SK-N-SH treated with all-trans-retinoic acid at 6 μM for 48 hours (cell line): ENCODE results near the gene AMIGO2.

Source experiments
- ATAC-seq: fragments of 200-7000 bp; cut with Tn5 transposase; 3 replicates; pipeline ENCODE4 v1.9.1; 2020; ENCODE audit warnings: mild to moderate bottlenecking, moderate library complexity
- ARNTL ChIP-seq: fragments of 450-650 bp; formaldehyde crosslinking; IDR thresholded peaks from 2 replicates; pipeline ENCODE4 v1.5.0; 2020; ENCODE audit warnings: low read depth, mild to moderate bottlenecking, moderate library complexity, borderline replicate concordance
- BACH2 ChIP-seq: fragments of 250-450 bp; sonication (Bioruptor Pico); IDR thresholded peaks from 2 replicates; pipeline ENCODE4 v1.9.0; 2021; ENCODE audit warnings: mild to moderate bottlenecking, borderline replicate concordance
- CSDC2 ChIP-seq: fragments of 250-450 bp; sonication (Bioruptor Pico); IDR thresholded peaks from 2 replicates; pipeline ENCODE4 v1.5.0; 2020; ENCODE audit warnings: mild to moderate bottlenecking, moderate library complexity
- CSRNP3 ChIP-seq: fragments of 250-450 bp; sonication (Bioruptor Pico); IDR thresholded peaks from 2 replicates; pipeline ENCODE4 v1.5.1; 2021; ENCODE audit warnings: mild to moderate bottlenecking, moderate library complexity
- ESRRG ChIP-seq: fragments of 250-450 bp; sonication (Bioruptor Pico); IDR thresholded peaks from 2 replicates; pipeline ENCODE4 v1.6.1; 2021; ENCODE audit warnings: mild to moderate bottlenecking
- ISL1 ChIP-seq: fragments of 250-450 bp; sonication (Bioruptor Pico); IDR thresholded peaks from 2 replicates; pipeline ENCODE4 v2.1.2; 2022; ENCODE audit warnings: mild to moderate bottlenecking, moderate library complexity
- OSR1 ChIP-seq: fragments of 250-450 bp; sonication (Bioruptor Pico); IDR thresholded peaks from 2 replicates; pipeline ENCODE4 v1.8.0; 2022; ENCODE audit warnings: moderate library complexity, mild to moderate bottlenecking, inconsistent platforms
- PATZ1 ChIP-seq: fragments of 250-450 bp; sonication (Bioruptor Pico); IDR thresholded peaks from 2 replicates; pipeline ENCODE4 v1.8.0; 2020; ENCODE audit warnings: mild to moderate bottlenecking, moderate library complexity, borderline replicate concordance
- PPARA ChIP-seq: fragments of 250-450 bp; sonication (Bioruptor Pico); IDR thresholded peaks from 2 replicates; pipeline ENCODE4 v1.5.0; 2020; ENCODE audit warnings: mild to moderate bottlenecking, borderline replicate concordance
- RARB ChIP-seq: fragments of 250-450 bp; sonication (Bioruptor Pico); IDR thresholded peaks from 2 replicates; pipeline ENCODE4 v1.8.0; 2021; ENCODE audit warnings: mild to moderate bottlenecking, moderate library complexity
- SNAI2 ChIP-seq: fragments of 250-450 bp; sonication (Bioruptor Pico); IDR thresholded peaks from 2 replicates; pipeline ENCODE4 v1.5.0; 2020; ENCODE audit warnings: mild to moderate bottlenecking, moderate library complexity
- TCF4 ChIP-seq: fragments of 250-450 bp; sonication (Bioruptor Pico); IDR thresholded peaks from 2 replicates; pipeline ENCODE4 v1.8.0; 2021; ENCODE audit warnings: mild to moderate bottlenecking, moderate library complexity, borderline replicate concordance
- TOX ChIP-seq: fragments of 250-450 bp; sonication (Bioruptor Pico); IDR thresholded peaks from 2 replicates; pipeline ENCODE4 v1.8.0; 2021; ENCODE audit warnings: mild to moderate bottlenecking, moderate library complexity, borderline replicate concordance
- ZC3H10 ChIP-seq: fragments of 250-450 bp; sonication (Bioruptor Pico); IDR thresholded peaks from 2 replicates; pipeline ENCODE4 v1.5.1; 2021; ENCODE audit warnings: mild to moderate bottlenecking, moderate library complexity
- ZFP3 ChIP-seq: fragments of 250-450 bp; sonication (Bioruptor Pico); IDR thresholded peaks from 2 replicates; pipeline ENCODE4 v1.5.0; 2020; ENCODE audit warnings: mild to moderate bottlenecking, moderate library complexity
- ZFP30 ChIP-seq: fragments of 450-650 bp; formaldehyde crosslinking; IDR thresholded peaks from 2 replicates; pipeline ENCODE4 v1.5.0; 2022; ENCODE audit warnings: mild to moderate bottlenecking, moderate library complexity
- ZNF565 ChIP-seq: fragments of 450-650 bp; formaldehyde crosslinking; conservative IDR thresholded peaks from 2 replicates; pipeline ENCODE4 v1.5.0; 2020; ENCODE audit warnings: low read depth, mild to moderate bottlenecking, moderate library complexity
- ZNF70 ChIP-seq: fragments of 450-650 bp; formaldehyde crosslinking; IDR thresholded peaks from 2 replicates; pipeline ENCODE4 v1.5.0; 2020; ENCODE audit warnings: mild to moderate bottlenecking, moderate library complexity
- ZNF8 ChIP-seq: fragments of 450-650 bp; formaldehyde crosslinking; IDR thresholded peaks from 2 replicates; pipeline ENCODE4 v1.5.0; 2020; ENCODE audit warnings: mild to moderate bottlenecking, moderate library complexity
- TF ChIP-seq, protein P1 (sequence below): fragments of 250-450 bp; sonication (Bioruptor Pico); IDR thresholded peaks from 2 replicates; pipeline ENCODE4 v1.5.0; 2020; ENCODE audit warnings: mild to moderate bottlenecking, moderate library complexity
- TF ChIP-seq, protein P2 (sequence below): fragments of 250-450 bp; sonication (Bioruptor Pico); IDR thresholded peaks from 2 replicates; pipeline ENCODE4 v1.8.0; 2021; ENCODE audit warnings: low read depth, mild to moderate bottlenecking, moderate library complexity, borderline replicate concordance

The AMIGO2 gene

GRCh38 chr12:47102845-47103651 is 23.3 kb upstream of the AMIGO2 start:
- ATAC-seq = no peak
- TF ChIP-seq, protein P1, sequence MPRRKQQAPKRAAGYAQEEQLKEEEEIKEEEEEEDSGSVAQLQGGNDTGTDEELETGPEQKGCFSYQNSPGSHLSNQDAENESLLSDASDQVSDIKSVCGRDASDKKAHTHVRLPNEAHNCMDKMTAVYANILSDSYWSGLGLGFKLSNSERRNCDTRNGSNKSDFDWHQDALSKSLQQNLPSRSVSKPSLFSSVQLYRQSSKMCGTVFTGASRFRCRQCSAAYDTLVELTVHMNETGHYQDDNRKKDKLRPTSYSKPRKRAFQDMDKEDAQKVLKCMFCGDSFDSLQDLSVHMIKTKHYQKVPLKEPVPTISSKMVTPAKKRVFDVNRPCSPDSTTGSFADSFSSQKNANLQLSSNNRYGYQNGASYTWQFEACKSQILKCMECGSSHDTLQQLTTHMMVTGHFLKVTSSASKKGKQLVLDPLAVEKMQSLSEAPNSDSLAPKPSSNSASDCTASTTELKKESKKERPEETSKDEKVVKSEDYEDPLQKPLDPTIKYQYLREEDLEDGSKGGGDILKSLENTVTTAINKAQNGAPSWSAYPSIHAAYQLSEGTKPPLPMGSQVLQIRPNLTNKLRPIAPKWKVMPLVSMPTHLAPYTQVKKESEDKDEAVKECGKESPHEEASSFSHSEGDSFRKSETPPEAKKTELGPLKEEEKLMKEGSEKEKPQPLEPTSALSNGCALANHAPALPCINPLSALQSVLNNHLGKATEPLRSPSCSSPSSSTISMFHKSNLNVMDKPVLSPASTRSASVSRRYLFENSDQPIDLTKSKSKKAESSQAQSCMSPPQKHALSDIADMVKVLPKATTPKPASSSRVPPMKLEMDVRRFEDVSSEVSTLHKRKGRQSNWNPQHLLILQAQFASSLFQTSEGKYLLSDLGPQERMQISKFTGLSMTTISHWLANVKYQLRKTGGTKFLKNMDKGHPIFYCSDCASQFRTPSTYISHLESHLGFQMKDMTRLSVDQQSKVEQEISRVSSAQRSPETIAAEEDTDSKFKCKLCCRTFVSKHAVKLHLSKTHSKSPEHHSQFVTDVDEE (CRISPR knock-in tag) = no peak
- TF ChIP-seq ZNF70 (CRISPR knock-in tag) (no peak), PATZ1 (CRISPR knock-in tag) (no peak), CSDC2 (CRISPR knock-in tag) (no peak), BACH2 (no peak), TCF4 (CRISPR knock-in tag) (no peak), ISL1 (CRISPR knock-in tag) (no peak)
- TF ChIP-seq, all 23 proteins: peak for 0

- TF ChIP-seq ISL1 (CRISPR knock-in tag) (no peak), RARB (no peak), PPARA (CRISPR knock-in tag) (no peak), ZNF8 (CRISPR knock-in tag) (no peak), ZNF565 (CRISPR knock-in tag) (no peak)
- ATAC-seq = no peak
Observed at GRCh38 chr12:47102406-47102805, 22.6 kb upstream of the AMIGO2 start.

DNA sequence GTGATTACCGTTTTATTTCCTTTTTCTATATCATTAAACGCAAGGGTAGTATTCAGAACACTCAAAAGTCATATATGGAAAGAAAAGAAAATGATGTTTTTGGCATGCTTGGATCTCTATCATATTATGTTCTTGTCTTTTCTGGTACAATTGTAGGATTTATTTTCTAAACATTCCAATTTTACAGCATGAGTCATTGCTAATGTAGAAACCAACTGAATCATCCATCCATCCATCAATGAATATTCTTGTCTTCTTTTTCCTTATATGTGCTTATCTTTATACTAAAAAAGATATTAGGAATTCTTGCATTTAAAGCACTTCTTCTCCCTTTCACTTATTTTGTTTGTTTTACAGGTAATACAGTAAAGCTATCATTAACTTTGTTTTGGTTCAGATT is 20.4 kb upstream of the AMIGO2 start:
- TF ChIP-seq TOX (CRISPR knock-in tag) = no peak
- no peak for TF ChIP-seq ZNF565 (CRISPR knock-in tag)
- TF ChIP-seq ZC3H10 (CRISPR knock-in tag) = no peak
- TF ChIP-seq CSRNP3 (CRISPR knock-in tag) = no peak
- TF ChIP-seq PATZ1 (CRISPR knock-in tag) = no peak
- TF ChIP-seq ARNTL (CRISPR knock-in tag) = no peak
- TF ChIP-seq BACH2 = no peak
- no peak for TF ChIP-seq CSDC2 (CRISPR knock-in tag)
- TF ChIP-seq ZFP30 = no peak
- no peak for ATAC-seq

DNA sequence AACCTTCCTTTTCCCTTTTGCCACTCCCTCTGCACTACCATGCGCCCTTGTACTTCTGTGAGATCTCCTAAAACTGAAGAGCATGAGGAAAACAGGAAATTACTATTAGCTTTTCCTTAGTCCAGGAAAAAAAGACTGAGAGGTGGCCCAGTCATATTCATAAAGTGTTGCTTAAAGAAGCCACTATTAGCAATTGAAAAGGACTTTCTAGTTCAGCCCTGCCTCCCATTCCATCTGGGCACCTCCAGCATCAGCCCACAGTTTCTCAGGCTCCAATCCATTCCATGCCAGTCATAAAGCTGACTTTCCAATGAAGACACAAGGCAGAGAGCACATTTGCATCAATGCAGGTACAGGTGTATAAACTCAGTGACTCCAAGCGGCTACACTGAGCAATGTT is 19.9 kb upstream of the AMIGO2 start:
- no peak for ATAC-seq
- no peak for TF ChIP-seq RARB
- no peak for TF ChIP-seq ARNTL (CRISPR knock-in tag)
- TF ChIP-seq CSDC2 (CRISPR knock-in tag) = no peak
- no peak for TF ChIP-seq PPARA (CRISPR knock-in tag)
- no peak for TF ChIP-seq ZNF70 (CRISPR knock-in tag)
- TF ChIP-seq ESRRG (CRISPR knock-in tag) = no peak
- TF ChIP-seq BACH2 = no peak
- TF ChIP-seq, protein P1 (CRISPR knock-in tag) = no peak
- no peak for TF ChIP-seq SNAI2 (CRISPR knock-in tag)
- TF ChIP-seq, protein P2, sequence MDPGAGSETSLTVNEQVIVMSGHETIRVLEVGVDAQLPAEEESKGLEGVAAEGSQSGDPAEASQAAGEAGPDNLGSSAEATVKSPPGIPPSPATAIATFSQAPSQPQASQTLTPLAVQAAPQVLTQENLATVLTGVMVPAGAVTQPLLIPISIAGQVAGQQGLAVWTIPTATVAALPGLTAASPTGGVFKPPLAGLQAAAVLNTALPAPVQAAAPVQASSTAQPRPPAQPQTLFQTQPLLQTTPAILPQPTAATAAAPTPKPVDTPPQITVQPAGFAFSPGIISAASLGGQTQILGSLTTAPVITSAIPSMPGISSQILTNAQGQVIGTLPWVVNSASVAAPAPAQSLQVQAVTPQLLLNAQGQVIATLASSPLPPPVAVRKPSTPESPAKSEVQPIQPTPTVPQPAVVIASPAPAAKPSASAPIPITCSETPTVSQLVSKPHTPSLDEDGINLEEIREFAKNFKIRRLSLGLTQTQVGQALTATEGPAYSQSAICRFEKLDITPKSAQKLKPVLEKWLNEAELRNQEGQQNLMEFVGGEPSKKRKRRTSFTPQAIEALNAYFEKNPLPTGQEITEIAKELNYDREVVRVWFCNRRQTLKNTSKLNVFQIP (CRISPR knock-in tag) = no peak
- TF ChIP-seq OSR1 (CRISPR knock-in tag) = no peak
- no peak for TF ChIP-seq ZFP3 (CRISPR knock-in tag)
- TF ChIP-seq TOX (CRISPR knock-in tag) = no peak
